GM13976 (cell line): ENCODE measurements around the gene SFXN5.

ENCODE experiments used
- DNase-seq: peaks from one replicate; pipeline ENCODE4 v3.0.0; 2012; ENCODE audit warnings: low spot score
- CTCF ChIP-seq: IDR thresholded peaks from 2 replicates; pipeline ENCODE4 v1.5.1; 2012; ENCODE audit warnings: borderline replicate concordance, mild to moderate bottlenecking; ENCODE audit not compliant: insufficient read depth; ENCODE audit errors: extremely low read depth, missing control alignments, control extremely low read depth
- in situ Hi-C: fragments of 300-500 bp; cut with MboI; formaldehyde crosslinking; loops from one replicate; pipeline ENCODE4 v1.12.0; 2022; ENCODE audit warnings: low sequenced_read_pairs, mixed read lengths, inconsistent platforms; ENCODE audit not compliant: unreplicated experiment

Gene SFXN5

DNA sequence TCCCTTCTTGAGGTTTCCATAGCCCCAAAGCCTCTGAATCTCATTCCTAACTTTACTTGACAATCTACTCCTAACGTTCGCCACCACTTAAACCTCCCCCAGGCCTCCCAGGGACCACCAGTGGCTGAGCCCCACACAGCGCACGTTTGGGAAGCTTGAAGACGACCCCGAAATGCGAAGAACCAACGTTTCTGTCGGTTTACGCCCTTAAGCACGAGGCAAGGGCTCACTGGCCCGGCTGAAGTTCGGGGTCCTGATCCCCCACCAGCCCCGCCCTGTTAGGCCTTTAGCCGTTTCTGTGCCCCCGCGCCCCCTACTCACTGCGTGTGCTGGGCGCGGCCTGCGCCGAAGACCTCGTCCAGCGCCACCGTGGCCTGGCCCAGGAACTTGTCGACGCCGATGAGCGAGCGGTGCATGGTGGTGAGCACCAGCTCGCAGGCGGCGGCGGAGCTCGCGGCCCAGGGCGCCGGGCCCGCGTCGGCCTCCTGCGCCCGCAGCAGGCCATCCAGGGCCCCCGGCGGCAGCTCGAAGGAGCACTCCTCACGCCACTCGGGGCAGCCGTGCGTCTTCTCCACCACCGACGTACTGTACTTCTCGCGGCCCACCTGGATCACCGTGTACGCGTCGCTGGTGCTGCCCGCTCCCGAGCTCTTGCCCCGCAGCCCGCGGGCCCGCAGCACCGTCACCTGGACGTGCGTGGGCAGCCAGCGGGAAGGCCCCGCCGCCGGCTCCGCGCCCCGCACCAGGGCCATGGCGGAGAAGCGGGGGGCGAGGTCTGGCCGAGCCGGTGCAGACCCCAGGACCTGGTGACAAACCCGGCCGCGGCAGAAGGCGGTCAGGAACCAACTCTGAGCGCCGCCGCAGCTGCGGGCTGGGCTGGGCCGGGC, 40.8 kb upstream of the SFXN5 start:
- TF ChIP-seq CTCF = no peak
- in situ Hi-C loops = no loop called here
- no peak for DNase-seq

GRCh38 chr2:73111073-73112025, 39.8 kb upstream of the SFXN5 start:
- TF ChIP-seq CTCF = no peak
- DNase-seq = no peak
- in situ Hi-C loops = no loop called here

DNA sequence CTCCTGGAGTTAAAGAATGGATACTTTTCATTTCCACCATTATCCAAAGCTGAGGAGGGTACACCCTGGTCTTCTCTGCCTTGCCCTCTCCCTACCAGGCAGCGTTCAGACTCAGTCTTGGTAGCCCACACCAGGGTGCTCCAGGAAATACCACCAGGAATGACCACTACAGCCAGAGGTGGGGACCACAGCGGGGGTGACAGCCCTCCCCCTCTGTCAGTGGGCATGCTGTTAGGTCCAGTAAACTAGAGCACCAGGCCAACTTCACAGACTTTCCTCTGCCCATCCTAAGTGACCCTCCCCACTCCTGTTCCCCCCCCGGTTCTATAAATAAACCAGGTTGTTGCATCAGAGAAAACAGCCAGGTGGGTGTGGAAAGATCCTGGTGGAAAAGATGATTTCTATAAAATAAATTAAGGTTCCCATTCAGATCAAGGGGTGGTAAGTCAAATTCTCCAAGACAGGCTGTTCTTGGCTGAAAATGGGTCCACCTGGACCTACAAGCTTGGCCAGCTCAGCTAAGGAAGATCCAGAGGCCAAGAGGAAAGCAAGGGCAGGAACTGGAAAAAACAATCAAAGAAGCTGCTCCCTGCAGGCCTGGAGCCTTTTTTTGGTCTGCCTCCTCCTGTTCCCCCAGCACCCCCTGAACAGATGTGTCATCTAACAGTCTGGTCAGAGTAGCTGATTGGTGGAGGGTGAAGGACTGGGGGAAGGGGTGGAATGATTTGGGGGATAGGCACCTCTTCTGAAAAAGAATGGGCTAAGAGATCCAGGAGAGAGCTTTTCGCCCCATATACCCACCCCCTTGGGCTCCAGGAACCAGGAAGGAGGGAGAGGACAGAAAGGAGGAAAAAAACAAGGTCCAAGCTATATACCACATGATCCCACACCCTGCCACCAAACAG, 38.9 kb upstream of the SFXN5 start:
- in situ Hi-C loops = no loop called here
- TF ChIP-seq CTCF = no peak
- DNase-seq = no peak

DNA sequence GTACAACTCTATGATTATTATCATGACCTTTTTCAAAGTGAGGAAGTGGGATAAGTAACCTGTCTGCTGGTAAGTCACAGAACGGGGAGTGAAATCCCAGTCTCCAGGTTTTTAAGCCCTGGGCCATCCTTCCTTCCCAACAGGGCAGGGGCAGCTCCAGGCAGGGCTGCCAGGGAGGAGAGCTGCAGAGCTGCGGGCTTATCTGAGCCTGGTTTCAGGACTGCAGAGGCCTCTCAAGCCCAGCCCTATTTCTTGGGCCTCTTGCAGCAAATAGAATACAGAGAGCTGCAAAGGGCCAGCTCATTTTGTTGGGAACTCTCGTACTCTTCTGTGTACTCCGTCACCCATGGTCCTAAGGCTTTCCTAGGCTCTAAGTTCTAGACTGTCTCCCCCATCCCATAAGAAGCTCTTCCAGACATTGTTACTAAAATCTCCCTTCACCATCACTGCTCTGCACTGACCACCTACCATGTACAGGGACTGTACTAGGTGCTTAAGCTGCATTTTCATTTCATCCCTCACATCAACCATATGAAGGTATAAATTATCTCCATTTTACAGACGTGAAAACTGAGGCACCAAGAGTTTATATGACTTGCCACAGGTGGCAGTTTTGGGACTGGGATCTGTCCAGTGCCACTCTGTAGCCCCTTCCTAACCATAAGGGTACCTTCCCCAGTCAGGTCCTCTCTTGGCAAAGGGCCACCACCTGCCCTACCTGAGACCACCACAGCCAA, 38.1 kb upstream of the SFXN5 start:
- no peak for DNase-seq
- in situ Hi-C loops = no loop called here
- TF ChIP-seq CTCF = no peak

GRCh38 chr2:73107211-73107926, 35.9 kb upstream of the SFXN5 start:
- in situ Hi-C loops = no loop called here
- DNase-seq = no peak
- no peak for TF ChIP-seq CTCF
